OCI-LY7 (cell line): ENCODE results near the gene UPF2. TPM values are rescaled to one million over a fixed set of nuclear protein-coding genes. Genes with fewer than 3 reads are reported as not detected.
"Not testable (repeated sequence)": the region's sequence is repeated elsewhere in the genome, so short reads cannot be mapped to it uniquely, and the experiment has no call there.

Experiments
- BruUV-seq: library from RNA; stranded (reverse); fragments of 400-500 nt; replicated peaks from 2 replicates; lab custom pipeline; 2021; lab: Mats Ljungman, UMichigan
- CTCF ChIA-PET: fragments of 300-600 bp; sonication (Branson Sonifier 250); formaldehyde crosslinking; loops from one replicate; lab custom pipeline; 2022; ENCODE audit warnings: antibody characterized with exemption; ENCODE audit not compliant: unreplicated experiment; lab: Charles Lee
- POLR2A ChIA-PET: fragments of 300-600 bp; sonication (Branson Sonifier 250); formaldehyde crosslinking; loops from one replicate; lab custom pipeline; 2022; ENCODE audit warnings: antibody characterized with exemption; lab: Charles Lee
- DNase-seq: peaks from one replicate; pipeline ENCODE4 v3.0.0-alpha.2; 2015; ENCODE audit warnings: low spot score
- H2AFZ ChIP-seq: fragments of 200-600 bp; sonication (generic), shearing (Covaris generic); 2 replicates; pipeline ENCODE4 v1.6.1; 2014; ENCODE audit warnings: mild to moderate bottlenecking, antibody characterized with exemption, low read length, moderate library complexity
- H3K27ac ChIP-seq: fragments of 200-600 bp; sonication (generic); 2 replicates; pipeline ENCODE4 v1.5.1; 2014; ENCODE audit warnings: mixed run types, low read depth, mild to moderate bottlenecking, moderate library complexity, low read length, inconsistent platforms; ENCODE audit not compliant: poor library complexity, severe bottlenecking
- H3K36me3 ChIP-seq: fragments of 200-600 bp; sonication (generic); 2 replicates; pipeline ENCODE4 v1.6.1; 2014; ENCODE audit warnings: mild to moderate bottlenecking, antibody characterized with exemption, low read length, moderate library complexity, mixed read lengths; ENCODE audit not compliant: insufficient read depth
- H3K4me1 ChIP-seq: fragments of 200-600 bp; sonication (generic); 2 replicates; pipeline ENCODE4 v1.5.1; 2014; ENCODE audit warnings: mild to moderate bottlenecking, low read length; ENCODE audit not compliant: insufficient read depth, poor library complexity, severe bottlenecking
- H3K4me2 ChIP-seq: fragments of 200-600 bp; sonication (generic); 2 replicates; pipeline ENCODE4 v1.6.1; 2014; ENCODE audit warnings: mild to moderate bottlenecking, low read length
- H3K4me3 ChIP-seq: fragments of 200-600 bp; sonication (generic); 2 replicates; pipeline ENCODE4 v1.5.1; 2014; ENCODE audit warnings: mild to moderate bottlenecking, low read depth, low read length; ENCODE audit not compliant: poor library complexity, severe bottlenecking
- H3K79me2 ChIP-seq: fragments of 200-600 bp; sonication (generic); 2 replicates; pipeline ENCODE4 v1.6.1; 2016; ENCODE audit warnings: low read depth, mild to moderate bottlenecking, low read length, moderate library complexity, mixed read lengths; ENCODE audit not compliant: insufficient read depth
- H3K9me2 ChIP-seq: fragments of 200-600 bp; sonication (generic); 2 replicates; pipeline ENCODE4 v1.6.1; 2016; ENCODE audit warnings: mild to moderate bottlenecking, low read length, mixed read lengths; ENCODE audit not compliant: insufficient read depth
- H3K9me3 ChIP-seq: fragments of 200-600 bp; sonication (generic); 2 replicates; pipeline ENCODE4 v1.6.1; 2014; ENCODE audit warnings: mild to moderate bottlenecking, mixed run types, low read length, mixed read lengths
- H4K20me1 ChIP-seq: fragments of 200-600 bp; sonication (generic); 2 replicates; pipeline ENCODE4 v1.6.1; 2014; ENCODE audit warnings: mild to moderate bottlenecking, antibody characterized with exemption, low read length, moderate library complexity, mixed read lengths; ENCODE audit not compliant: insufficient read depth
- EZH2phosphoT487 ChIP-seq: fragments of 200-600 bp; sonication (generic); IDR thresholded peaks from 2 replicates; pipeline ENCODE4 v1.6.1; 2018; ENCODE audit warnings: low read depth, borderline replicate concordance, mild to moderate bottlenecking, mixed run types, antibody characterized with exemption, low read length, moderate library complexity, mixed read lengths
- intact Hi-C: fragments of 100-400 bp; cut with micrococcal nuclease; formaldehyde crosslinking; loops from one replicate; pipeline ENCODE4 v1.10.0; 2022; ENCODE audit not compliant: unreplicated experiment
- total RNA-seq, 2 experiments: library from RNA; depleted of rRNA in 1 of 2; stranded (reverse); fragments of >200 nt in 1 of 2; shearing (Covaris generic) in 1 of 2; gene quantifications; 2 replicates each; pipeline ENCODE4 v1.2.3, GENCODE V29; 2014 to 2022
- TF ChIP-seq, protein P1 (sequence below): fragments of 200-600 bp; sonication (generic); conservative IDR thresholded peaks from 2 replicates; pipeline ENCODE4 v1.5.1; 2014; ENCODE audit warnings: mild to moderate bottlenecking, antibody characterized with exemption, low read length, moderate library complexity, mixed read lengths

UPF2 gene
- total RNA-seq, 2 experiments from 2014 or later, result 24.8 to 46.8 TPM

DNA sequence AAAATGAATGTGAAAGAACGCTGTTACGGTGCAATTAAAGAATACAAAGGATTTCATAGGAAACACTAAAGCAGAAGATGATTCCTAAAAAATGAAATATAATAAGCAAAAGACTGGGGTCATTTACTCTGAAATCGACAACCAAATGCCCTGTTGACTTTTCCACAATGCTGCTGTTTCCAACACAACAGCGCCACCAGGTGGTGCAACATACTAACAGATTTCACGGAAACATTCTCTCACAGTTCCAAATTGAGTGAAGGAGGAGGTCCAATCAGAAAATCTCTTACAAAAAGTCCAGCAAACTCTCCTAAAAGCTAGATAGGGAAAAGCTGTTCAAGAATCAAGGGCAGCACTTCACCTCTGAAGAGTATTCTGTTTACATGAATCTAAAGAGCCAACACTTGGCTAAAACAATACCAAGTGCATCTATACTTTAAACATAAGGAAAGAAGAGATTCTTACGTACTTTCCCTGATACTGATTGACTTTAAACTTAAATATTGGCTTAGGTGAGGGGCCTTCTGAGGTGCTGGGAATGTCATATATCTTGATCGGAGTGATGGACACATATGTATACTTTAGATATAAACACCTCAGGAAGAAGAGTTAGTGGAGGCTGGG is 55.9 kb downstream of the UPF2 start:
- peaks cover 42% of the 10 kb centered on the region for H3K4me1 ChIP-seq
- H3K27ac ChIP-seq, result peak overlapping the region; percentile 13
- H3K4me3 ChIP-seq, result no peak overlapping the region
- no TSS peak for BruUV-seq
- no peak overlapping the region for H2AFZ ChIP-seq
- peaks cover 93% of the 10 kb centered on the region for H3K36me3 ChIP-seq
- intact Hi-C loops, result loop anchor here (1.0 to 2.0 kb wide), 3 partner anchors 144 to 204 kb away; no protein-coding TSS in a partner anchor
- peaks cover 7% of the 10 kb centered on the region; the same call in 1 of the 2 replicates for H3K79me2 ChIP-seq
- CTCF ChIA-PET, result no interaction called here
- no peak for TF ChIP-seq EZH2phosphoT487
- TF ChIP-seq, protein P1, sequence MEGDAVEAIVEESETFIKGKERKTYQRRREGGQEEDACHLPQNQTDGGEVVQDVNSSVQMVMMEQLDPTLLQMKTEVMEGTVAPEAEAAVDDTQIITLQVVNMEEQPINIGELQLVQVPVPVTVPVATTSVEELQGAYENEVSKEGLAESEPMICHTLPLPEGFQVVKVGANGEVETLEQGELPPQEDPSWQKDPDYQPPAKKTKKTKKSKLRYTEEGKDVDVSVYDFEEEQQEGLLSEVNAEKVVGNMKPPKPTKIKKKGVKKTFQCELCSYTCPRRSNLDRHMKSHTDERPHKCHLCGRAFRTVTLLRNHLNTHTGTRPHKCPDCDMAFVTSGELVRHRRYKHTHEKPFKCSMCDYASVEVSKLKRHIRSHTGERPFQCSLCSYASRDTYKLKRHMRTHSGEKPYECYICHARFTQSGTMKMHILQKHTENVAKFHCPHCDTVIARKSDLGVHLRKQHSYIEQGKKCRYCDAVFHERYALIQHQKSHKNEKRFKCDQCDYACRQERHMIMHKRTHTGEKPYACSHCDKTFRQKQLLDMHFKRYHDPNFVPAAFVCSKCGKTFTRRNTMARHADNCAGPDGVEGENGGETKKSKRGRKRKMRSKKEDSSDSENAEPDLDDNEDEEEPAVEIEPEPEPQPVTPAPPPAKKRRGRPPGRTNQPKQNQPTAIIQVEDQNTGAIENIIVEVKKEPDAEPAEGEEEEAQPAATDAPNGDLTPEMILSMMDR, result peak; percentile 100
- no peak overlapping the region for H3K4me2 ChIP-seq
- H3K9me3 ChIP-seq, result no peaks in the 10 kb centered on the region
- H4K20me1 ChIP-seq, result no peaks in the 10 kb centered on the region
- POLR2A ChIA-PET, result interaction anchor here (0.6 to 0.7 kb wide), 2 partner anchors 26 to 116 kb away, joined by 3 to 4 read pairs; no protein-coding TSS in a partner anchor
- no peaks in the 10 kb centered on the region for H3K9me2 ChIP-seq
- DNase-seq, result peak; percentile 82

DNA sequence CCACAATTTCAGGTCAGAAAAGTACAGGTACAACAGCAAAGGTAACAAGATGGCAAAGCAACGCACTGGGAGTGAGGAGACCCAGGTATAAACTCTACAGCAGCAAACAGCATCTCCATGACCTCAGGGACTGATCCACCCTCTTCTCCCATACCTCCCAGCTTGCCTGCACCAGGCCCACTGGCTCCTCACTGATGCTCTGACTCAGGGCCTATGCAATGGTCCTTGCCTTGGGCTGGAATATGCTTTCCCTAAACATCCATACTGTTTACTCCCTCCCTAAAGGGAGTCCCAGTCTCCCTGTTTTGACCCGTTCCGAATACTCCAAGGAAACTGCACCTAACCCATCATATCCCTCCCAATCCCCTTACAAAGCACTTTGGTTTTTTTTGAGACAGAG is 60.4 kb downstream of the UPF2 start:
- no peak for TF ChIP-seq EZH2phosphoT487
- TF ChIP-seq, protein P1, result no peak
- H3K4me1 ChIP-seq, result peaks cover 10% of the 10 kb centered on the region
- no peak overlapping the region for H3K27ac ChIP-seq
- no peak overlapping the region for H3K4me3 ChIP-seq
- no peaks in the 10 kb centered on the region for H3K9me3 ChIP-seq
- ChIA-PET CTCF (no interaction called here), POLR2A (interaction anchor here (0.6 to 1.2 kb wide), 2 partner anchors 8 to 68 kb away, joined by 6 read pairs; no protein-coding TSS in a partner anchor)
- no peak overlapping the region for H3K4me2 ChIP-seq
- no peaks in the 10 kb centered on the region for H3K9me2 ChIP-seq
- BruUV-seq, result no TSS peak
- intact Hi-C loops, result no loop called here
- DNase-seq, result no peak
- no peaks in the 10 kb centered on the region for H4K20me1 ChIP-seq
- no peaks in the 10 kb centered on the region for H3K79me2 ChIP-seq
- no peak overlapping the region for H2AFZ ChIP-seq
- H3K36me3 ChIP-seq, result peaks cover 86% of the 10 kb centered on the region

DNA sequence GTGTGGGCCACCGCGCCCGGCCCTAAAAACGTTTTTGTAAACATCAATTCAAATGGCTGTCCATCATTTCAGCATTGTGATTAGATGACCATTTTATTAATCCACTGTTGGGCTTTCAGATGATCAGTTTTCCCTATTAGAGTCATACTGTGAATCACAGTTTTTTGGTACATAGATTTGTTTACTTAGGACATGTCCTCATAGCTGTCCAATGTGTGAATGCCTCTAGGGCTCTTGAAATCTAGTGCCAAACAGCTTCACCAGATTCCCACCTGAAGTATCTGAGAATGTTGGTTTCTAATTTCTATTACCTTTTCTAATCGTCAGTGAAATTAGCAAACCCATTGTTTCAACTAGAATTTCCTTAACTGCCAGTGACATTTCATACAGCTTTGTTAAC is 66.8 kb downstream of the UPF2 start:
- no peaks in the 10 kb centered on the region for H3K9me3 ChIP-seq
- no TSS peak for BruUV-seq
- peaks cover 60% of the 10 kb centered on the region for H3K36me3 ChIP-seq
- no peak overlapping the region for H3K4me3 ChIP-seq
- no peak for DNase-seq
- POLR2A ChIA-PET, result no interaction called here
- H4K20me1 ChIP-seq, result no peaks in the 10 kb centered on the region
- intact Hi-C loops, result loop anchor here (10.0 kb wide), 1 partner anchor 471 kb away; no protein-coding TSS in a partner anchor
- H3K27ac ChIP-seq, result no peak overlapping the region
- no peak overlapping the region for H2AFZ ChIP-seq
- no peaks in the 10 kb centered on the region for H3K9me2 ChIP-seq
- TF ChIP-seq, protein P1, result no peak
- TF ChIP-seq EZH2phosphoT487, result no peak
- no peaks in the 10 kb centered on the region for H3K79me2 ChIP-seq
- H3K4me1 ChIP-seq, result no peaks in the 10 kb centered on the region
- CTCF ChIA-PET, result no interaction called here
- no peak overlapping the region for H3K4me2 ChIP-seq

DNA sequence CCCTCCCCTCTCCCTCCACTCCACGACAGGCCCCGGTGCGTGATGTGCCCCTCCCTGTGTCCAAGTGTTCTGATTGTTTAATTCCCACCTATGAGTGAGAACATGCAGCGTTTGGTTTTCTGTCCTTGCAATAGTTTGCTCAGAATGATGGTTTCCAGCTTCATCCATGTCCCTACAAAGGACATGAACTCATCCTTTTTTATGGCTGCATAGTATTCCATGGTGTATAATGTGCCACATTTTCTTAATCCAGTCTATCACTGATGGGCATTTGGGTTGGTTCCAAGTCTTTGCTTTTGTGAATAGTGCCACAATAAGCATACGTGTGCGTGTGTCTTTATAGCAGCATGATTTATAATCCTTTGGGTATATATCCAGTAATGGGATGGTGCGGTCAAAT is 70.1 kb downstream of the UPF2 start:
- H4K20me1 ChIP-seq, H3K4me2 ChIP-seq, BruUV-seq, H3K9me3 ChIP-seq, CTCF ChIA-PET, H3K27ac ChIP-seq, H2AFZ ChIP-seq, H3K4me1 ChIP-seq, H3K79me2 ChIP-seq, H3K4me3 ChIP-seq, POLR2A ChIA-PET, DNase-seq, H3K9me2 ChIP-seq: not testable (repeated sequence)
- intact Hi-C loops, result loop anchor here (10.0 kb wide), 1 partner anchor 468 kb away; no protein-coding TSS in a partner anchor
- peaks cover 58% of the 10 kb centered on the region for H3K36me3 ChIP-seq
